Fibroblast of skin of right quadriceps (primary cell): ENCODE results near the gene GOLGA6L7.
A peak's percentile ranks its signal among the peaks of the same experiment; 100 is the strongest.
"Not testable (repeated sequence)": the region's sequence is repeated elsewhere in the genome, so short reads cannot be mapped to it uniquely, and the experiment has no call there.

Source experiments
- DNase-seq: peaks from one replicate; pipeline ENCODE4 v3.0.0-alpha.2; 2013

Gene GOLGA6L7, protein sequence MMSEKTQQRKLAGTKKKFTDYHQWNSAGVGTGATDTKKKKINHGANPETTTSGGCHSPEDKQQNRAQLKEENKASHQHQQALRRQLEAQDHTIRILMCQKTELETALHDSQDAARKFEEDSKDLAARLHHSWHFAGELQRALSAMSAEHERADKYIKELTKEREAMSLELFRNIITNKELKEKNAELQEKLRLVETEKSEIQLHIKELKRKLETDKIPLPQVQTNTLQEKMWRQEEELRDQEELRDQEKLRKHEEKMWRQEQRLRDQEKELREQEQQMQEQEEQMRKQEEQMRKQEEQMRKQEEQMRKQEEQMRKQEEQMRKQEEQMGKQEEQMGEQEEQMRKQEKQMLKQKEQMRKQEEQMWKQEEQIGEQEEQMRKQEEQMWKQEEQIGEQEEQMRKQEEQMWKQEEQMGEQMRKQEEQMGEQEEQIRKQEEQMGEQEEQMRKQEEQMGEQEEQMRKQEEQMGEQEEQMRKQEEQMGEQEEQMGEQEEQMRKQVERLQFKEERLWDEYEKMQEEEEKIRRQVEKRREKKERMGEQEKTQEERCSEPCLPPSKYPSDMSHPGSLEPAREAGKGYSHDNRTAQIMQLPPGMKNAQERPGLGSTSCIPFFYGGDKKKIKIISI

DNA sequence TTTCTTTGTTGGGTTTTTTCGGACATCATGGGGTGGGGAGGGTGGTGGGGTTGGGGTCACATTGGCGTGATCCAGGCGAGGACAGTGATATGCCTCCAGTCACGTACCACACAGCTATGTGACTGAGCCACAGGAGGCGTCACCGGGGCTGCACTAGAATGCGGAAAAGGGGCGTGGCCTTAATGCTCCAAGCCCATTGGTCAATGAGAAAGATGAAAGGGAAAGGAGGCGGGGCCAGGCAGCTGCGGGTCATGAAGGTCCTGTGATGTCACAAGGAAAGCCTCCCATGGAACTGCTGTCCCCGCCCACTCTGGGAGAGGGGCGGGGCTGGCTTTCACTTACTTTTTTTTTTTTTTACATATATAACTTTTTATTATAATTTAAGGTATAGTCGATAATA, at the start of gene GOLGA6L7:
GOLGA6L7 (minus strand) TSS at position 124 of the 400 bp plus-strand sequence; CDS start at position 29, 95 bp downstream.
- not testable (repeated sequence) for DNase-seq

DNA sequence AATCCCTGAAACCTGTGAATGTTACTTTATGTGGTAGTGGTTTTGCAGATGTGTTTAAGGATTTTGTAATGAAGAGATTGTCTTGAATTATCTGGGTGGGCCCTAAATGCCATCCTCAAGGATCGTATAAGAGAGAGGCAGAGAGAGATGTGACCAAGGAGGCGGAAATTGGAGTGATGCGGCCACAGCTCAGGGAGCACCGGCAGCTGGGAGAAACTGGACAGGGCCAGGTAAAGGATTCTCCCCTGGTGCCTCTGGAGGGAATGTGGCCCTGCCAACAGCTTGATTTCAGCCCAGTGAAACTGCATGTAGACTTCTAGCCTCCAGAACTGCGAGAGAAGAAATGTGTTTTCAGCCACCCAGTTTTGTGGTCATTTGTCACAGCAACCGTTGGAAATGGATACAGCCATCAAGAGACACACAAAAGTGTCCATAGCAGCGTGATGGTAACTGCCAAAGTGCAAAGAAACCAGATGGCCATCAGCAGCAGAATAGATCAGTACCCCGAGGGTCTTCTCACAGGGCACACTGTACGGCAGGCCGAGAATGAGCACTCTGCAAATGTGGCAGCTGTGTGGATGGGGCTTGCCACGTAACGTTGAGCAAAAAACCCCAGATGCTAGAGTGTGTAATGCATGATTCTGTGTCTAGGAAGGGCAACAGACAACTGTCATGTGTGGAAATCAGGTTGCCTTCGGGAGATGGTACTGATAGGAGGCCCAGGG, 49.6 kb upstream of the GOLGA6L7 start:
- DNase-seq = no peak

DNA sequence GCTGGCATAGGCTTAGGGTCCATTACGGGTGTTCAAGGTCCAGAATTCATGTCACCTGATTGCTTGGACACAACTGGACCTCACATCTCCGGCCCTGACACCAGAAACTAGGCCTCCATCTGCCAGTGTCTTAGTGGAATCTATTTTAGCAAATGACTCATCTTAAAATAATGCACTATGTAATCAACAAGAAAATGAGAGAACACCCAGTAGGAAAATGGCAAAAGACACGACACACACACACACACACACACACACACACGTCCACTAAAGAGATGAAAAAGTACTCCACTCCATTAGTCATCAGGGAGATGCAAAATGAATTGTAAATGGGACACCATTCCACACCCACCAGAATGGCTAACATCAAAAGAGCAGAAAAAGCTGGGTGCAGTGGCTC, 48.5 kb upstream of the GOLGA6L7 start:
- DNase-seq = peak; percentile 91

DNA sequence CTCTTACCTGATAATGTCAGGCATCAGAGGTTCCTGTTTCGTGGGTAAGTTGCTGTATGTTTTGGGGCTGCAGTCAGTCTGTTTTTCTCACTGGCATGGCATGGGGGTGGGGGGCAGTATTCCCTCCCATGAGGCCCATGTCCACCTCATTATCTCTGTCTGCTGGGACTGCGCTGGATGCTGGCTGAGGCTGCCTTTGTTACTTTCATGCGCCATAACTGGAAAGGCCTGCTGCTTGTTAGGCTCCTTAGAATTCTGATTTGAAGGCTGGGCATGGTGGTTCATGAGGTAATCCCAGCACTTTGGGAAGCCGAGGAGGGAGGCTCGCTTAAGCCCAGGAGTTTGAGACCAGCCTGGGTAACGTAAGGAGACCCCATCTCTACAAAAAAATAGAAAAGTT, 47.1 kb upstream of the GOLGA6L7 start:
- no peak for DNase-seq

DNA sequence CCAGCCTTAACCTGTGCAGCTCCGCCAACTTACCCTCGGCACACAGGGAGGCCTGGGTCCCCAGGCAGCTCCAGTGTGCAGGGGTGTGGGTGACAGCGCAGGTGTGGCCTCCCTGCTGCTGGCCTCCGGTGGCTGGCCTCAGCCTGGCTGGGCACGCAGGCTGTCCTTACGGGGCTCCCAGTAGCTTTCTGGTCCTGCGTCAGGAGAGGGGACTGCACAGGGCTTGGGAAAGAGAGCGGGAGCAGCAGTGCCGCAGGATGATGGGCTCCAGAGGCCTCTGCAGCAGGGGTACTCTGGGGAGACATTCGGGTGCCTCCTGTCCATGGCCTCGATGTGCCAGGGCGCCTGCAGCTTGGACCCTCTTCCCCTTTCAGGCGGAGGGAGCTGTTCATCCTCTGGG, 46.7 kb upstream of the GOLGA6L7 start:
- DNase-seq = no peak

DNA sequence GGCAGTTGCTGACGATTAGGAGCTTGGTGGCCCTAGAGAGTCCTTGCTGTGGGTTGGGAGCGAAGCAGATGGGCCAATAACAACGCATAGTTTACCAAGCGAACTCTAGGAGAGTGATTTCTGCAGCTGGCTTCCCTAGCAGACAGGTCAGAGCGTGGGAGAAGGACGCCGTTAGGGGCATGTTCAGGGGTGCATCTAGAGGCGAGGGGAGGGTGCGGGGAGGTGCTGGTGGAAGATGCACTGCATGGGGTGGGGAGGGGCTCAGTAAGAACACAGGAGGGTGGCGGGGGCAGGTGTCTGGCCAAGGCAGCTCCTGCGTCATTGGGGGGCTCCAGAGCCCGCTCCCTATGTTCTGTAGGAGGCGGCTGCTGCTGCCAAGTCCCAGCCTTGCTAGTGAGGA, 46.2 kb upstream of the GOLGA6L7 start:
- DNase-seq = no peak

DNA sequence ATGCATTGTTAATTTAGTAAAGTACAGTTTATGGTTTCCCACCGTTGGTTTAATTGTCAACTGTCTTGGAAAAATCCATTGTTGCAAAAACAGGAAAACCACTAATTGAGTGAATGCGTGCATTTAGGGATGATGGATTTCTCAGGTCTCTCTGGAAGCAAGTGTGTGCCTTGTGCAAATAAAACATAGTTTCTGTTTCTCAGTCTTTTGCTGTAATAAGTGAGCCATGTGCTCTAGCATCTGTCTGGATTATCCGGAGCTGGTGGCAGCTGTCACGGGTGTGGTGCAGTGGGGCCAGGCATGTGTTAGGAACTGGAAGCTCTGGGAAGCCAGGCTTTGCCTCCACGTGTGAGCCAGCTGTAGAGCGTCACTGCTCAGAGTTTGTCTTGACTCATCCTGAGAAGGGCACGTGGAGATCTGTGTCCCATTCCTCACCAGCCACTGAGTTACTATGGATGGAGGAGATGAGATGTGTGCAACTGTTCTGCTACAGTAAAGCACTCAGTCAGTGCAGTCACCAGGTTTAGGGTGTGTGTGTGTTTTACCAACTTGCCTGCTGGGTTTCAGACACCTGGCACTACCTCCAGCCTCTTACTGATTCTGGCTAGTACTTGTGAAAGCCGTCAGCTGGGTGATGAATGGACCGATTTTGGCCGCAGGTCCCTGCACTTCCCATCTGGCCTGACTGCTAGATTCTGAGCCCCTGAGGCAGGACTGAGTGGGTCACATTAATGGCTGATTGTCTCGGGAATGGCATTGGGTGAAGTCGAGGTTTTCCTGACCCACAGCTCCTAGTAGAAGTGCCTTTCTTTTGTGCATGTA, 44.6 kb upstream of the GOLGA6L7 start:
- peak; percentile 82 for DNase-seq

DNA sequence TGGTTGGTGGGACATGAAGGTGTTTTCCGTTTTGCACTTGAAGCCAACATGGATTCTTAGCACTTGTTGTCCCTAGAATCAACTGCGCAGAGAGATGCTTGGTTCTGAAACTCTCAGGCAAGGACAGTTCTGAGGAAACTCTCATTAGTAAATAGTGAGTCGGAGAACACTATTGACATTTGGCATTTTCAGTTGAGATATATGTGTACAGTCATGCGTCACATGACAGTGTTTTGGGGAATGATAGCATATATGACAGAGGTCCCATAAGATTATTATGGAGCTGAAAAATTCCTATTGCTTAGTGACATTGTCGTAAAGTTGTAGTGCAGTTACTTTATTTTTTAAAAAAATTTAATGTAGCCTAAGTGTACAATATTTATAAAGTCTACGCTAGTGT, 43.1 kb upstream of the GOLGA6L7 start:
- no peak for DNase-seq

DNA sequence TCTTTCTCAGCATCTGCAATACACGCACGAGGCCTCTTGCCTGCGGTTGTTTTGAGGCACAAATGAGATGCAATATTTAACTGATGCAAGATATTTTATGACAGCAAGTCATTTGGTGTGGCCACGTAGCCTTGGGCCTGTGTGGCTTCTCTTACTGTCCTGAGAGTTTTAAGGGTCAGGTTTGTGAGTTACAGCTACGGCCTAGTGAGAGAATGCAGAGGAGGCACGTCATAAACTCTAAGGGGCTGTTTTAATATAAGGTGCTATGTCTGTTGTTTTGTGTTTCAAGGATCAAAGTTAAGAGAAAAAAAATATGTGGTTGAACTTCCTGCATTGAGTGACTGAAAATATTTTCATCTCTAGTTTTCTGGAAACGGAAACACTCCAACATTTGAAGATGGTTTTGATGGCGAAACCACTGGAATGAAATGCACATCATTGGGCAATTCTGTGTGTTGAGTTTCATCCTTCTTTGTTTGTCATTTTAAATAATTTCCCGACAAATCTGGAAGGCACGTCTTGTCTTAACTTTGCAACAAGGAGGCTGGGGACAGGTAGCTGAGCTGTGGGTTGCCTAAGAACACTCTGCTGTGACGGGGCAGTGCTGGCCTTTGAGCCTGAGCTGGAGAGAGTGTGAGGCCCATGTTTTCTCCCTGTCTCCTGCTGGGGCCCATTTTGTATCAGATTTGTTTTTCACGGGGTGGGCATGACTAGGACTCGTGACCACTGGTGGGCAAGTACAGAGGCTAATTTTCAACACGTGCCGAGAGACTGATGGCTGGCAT, 42.5 kb upstream of the GOLGA6L7 start:
- DNase-seq = peak; percentile 69

DNA sequence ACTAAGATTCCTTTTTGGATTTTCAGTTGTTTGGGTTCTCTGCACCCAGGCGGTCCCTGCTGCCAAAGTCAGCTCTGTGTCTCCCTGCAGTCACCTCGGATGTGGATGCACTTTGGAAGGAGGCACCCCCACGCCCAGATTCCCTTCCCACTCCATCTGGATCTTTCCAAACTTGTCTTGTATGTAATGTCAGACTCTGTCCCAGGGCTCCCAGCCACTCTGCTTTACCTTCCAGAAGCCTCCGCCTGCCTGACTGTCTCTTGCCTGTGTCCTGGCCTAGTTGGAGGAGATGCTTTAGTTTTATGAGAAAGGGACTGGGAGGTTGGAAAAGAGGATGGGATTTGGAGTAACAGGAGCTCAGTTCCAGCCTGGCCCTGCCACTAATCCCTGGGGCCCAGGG, 41.8 kb upstream of the GOLGA6L7 start:
- DNase-seq = not testable (repeated sequence)

DNA sequence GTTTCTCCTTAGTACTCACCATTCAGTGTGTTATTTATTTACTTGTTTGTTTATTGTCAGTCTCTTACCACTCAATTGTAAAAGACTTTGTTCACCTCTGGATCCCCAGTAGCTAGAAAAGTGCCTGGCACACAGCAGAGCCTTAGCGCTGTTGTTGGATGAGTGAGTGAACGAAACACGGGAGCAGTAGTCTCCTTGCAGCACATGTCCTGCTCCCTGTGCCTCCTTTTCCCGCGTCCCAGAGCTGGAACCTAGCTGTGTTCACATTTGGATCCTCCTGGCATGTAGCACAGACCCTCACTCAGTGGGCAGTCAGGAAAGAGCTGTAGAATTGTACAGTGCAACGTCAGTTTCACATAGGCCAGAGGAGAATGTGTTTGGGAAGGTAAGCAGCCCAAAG, 41.4 kb upstream of the GOLGA6L7 start:
- not testable (repeated sequence) for DNase-seq

DNA sequence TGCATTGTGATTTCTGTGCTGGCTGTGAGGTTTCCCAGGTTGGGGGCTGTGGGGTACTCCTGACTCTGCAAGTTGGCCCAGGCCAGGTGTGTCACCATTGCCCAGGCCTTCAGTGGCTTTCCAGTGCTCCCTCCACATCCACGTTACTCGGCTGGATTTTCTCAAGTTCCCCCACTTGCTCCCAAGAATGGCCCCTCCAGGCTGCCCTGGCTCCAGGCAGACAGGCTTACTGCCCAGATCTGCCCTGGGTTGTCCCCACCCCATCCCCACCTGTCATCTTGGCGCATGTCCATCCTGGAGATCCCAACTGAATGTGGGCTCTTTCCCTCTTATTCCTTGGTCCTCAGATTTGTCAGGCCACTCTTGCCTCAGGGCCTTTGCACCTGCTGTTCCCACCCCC, 40.9 kb upstream of the GOLGA6L7 start:
- no peak for DNase-seq

DNA sequence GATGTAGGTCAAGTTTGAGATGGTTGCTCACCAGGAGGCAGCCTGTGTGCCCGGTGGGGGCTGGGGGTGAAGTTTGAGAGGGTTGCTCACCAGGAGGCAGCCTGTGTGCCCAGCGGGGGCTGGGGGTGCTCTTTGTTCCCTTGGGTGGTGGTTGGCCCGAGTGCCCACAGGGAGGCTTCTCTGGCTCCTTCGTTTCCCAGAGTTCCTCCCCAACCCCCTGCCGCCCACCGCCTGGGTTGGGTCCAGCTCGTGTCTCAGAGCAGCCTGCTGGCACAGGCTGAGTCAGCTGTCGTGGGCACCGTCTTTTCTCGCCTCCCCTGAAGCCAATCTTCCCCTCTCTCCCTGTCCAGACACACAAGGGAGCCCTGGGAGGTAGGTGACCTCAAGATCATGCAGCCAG, 40.5 kb upstream of the GOLGA6L7 start:
- DNase-seq = no peak

DNA sequence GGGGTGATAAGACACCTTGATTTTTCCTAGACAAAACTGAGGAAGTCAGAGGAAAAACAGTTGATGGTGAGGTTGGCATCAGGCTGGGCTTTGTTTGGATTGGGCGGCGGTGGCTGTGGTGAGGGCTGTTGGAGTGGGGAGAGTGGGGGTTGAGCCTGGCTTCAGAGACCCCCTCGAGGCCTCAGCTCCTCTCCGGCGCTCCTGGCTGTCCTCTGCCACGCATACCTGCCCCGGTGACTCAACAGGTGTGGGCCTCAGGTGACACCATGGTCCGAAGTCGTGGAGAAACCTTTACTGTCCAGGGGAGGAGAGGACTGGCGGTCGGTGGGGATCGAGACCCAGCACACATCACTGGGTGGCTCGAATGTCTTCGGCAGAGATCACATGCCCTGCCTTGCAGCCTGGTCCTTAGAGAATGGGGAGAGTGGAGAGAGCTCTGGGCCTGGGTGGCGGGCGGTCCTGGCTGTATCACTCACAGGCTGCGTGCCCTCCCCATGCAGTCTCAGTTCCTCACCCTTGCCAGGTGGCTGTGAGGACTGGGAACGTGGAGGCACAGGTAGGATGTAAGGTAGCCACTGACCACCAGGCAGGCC, 40.0 kb upstream of the GOLGA6L7 start:
- DNase-seq = no peak

DNA sequence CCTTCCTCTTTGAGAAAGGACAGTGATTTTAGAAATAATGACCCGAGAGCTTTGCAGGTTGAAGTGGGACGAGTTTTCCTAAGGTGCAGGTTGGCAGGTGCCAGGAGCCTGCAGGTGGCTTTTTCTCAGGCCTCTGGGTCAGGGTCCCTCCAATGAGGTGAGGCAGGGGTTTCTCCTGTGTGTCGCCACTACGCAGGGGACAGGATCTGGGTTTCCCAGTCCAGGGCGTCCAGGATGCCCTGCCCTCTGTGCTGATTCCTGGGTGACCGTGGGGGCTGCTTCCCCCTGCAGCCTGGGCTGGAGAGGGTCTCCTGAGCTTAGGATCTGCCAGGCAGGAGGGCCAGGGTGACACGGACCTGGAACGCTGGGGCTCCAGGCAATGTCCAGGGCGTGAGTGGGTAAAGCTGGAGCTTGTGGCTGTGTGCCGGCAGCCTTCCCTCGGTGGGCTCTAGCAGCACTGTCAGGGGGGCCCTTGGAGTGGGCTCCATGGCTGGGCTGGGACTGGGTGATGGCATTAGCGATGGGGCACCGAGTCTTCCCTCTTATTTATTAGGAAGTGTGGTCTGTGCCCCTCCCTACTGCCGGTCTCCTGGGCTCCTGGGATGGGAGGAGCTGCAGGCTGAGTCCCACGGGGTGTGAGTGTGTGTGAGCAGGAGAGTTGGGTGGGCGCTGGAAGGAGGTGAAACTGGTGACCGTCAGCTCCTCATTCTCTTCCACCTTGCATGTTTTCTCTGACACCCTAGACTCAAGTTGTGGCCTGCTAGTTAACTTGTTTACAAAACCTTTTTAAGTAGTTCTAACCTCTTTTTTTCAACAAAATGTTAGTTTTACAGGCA, 39.1 kb upstream of the GOLGA6L7 start:
- no peak for DNase-seq

DNA sequence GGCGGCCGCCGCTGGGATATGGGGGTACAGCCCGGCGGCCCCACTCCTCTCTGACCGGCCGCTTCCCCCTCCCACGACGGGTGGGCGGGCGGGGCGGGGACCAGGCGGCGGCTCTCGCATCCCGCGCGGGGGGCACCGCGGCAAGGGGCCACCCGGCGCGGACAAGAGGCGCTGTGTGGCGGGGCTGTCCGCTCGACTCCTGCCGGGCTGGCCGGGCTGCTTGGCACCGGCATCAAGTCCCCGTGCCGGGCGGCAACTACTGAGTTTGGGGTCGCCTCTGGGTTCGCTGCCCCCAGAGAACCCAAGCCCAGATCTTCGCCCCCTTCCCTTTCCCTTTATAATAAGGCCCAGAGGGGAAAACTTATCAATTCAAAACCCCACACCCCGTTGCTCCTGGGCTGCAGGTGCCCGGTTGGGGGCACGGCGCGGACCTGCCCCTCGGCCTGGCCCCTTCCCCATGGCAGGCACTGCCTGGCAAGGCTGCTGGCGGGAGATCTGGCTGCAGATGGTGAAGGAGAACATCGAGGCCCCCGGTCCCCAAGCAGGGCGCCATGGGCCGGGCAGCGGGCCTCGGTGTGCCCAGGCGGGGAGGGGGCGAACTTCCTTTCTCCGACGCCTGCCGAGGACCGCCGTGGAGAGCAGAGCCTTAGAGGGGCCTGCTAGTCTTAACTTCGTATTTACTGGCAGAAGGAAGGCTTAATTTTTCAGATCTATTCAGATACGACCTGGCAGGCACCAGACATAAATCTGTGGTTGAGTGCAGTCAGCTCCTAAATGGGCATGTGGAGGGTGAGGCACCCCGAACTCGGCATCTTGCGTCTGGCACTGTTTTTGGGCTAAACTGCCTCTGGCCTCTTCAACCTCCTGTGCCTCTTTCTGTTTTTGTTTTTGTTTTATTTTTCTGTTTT, 38.2 kb upstream of the GOLGA6L7 start:
- no peak for DNase-seq

DNA sequence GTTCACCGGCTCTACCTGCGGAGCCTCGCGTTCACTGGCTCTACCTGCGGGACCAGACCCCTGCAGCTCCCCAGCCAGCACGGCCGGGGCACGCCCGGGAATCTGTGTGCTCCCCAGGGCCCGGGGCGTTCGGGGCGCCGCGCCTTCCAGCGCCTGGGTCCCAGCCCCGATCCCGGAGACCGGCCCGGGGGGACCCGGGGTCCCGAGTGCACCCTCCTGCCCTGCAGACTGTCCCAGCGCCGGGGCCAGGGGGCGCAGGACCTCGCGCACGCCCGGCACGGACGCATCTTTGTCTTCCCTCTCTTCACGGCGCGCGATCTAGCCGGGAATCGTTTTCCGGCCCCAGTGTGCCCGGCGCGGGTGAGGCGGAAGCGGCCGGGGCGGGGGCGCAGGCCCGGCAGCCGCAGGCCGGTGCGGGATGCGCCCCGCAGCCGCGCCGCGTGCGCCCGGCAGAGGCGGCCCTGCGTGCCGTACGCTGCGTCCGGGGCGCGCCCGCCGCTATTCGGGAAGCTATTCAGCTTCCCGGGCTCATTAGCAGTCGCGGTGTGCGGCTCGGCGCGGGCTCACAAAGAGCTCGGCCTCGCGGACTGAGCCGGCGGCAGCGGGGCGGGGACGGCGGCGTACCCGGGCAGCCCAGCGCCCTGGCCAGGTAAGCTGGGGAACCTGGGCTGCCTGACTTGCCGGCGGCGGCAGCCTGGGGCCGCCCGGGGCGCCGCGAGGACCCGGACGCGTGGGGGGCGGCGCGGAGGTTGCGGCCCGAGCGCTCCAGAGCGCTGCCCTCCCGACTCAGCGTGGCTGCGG, 37.4 kb upstream of the GOLGA6L7 start, which contains the start of gene APBA2:
APBA2 (plus strand) TSS at position 345 of the 801 bp plus-strand sequence. CDS start 167,911 bp downstream, outside the sequence.
- DNase-seq = peak; percentile 27

DNA sequence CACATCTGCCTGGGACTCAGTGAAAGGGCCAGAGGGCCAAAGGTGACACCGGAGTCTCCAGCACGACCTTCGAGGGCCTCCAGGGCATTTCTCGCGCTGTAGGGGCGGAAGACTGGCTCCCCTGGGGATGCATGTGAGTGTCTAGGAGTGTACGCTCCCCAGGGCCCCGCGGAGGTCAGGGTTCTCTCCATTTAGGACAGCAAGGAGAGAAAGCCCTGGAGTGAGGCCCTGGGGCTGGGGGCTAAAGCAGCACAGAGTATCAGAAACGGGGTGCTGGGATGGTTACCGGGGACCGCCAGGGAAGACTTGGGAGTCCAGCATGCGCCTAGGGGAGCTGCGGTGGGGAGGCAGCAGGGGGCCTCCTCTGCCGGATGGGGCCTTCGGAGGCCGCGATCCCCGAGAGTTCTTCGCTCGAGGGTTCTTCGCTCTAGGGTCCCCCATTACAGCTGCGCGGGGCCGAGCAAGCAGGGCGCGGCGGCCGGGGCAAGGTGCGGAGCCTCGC, 36.7 kb upstream of the GOLGA6L7 start:
- no peak for DNase-seq
